LNCAP (cell line): ENCODE measurements around the gene SPATA21.

ENCODE experiments used
- CTCF ChIP-seq: fragments of 450-650 bp; IDR thresholded peaks from 2 replicates; pipeline ENCODE4 v1.5.1; 2017; ENCODE audit warnings: mild to moderate bottlenecking

The SPATA21 gene

DNA sequence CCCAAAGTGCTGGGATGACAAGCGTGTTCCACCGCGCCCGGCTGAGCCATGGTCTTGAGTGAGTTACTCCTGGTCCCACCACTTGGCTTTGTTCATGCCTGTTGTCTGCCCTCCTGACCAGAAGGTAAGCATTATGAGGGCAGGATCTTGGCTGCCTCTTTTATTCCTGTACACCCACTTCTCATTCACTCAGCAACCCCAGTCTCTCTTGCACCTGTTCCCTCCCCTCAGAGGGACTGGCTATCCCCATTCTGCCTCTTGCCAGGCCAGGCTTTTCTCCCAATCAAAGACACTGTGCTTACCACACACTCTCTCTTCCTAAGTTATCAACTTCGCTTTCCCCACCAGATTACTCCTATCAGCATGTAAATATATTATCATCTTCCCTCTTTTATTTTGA lies 26.4 kb downstream of the SPATA21 start:
- no peak for TF ChIP-seq CTCF

DNA sequence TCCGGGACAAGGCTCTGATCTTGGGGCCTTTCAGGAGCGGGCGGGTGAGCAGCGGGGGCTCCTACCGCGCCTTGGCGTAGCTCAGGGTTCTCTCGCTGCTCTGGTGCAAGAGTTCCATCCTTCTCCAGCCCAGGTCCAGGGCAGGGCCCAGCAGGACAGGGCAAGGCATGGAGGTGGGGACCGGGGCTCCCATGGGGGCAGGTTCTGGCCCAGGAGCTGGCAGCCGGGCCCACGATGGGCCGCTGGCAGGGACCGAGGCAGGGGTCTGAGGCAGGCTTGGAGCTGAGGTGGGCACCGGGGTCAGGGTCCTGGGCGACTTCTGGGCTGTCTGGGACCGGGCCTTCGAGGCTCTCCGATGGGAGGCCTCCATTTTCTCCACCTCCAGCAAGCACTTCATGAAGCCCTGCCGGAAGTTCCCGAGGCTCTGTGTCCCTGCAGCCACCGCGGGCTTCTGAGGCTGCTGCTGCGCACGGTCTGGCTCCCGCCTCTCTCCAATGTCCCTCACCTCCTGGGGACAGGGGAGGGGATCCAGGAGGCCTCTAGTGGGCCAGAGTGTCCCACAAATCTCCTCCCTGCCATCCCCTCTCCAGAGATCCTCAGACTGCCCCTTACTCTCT lies 27.6 kb downstream of the SPATA21 start:
- TF ChIP-seq CTCF = no peak

GRCh38 chr1:16406868-16407267 lies 30.4 kb downstream of the SPATA21 start:
- no peak for TF ChIP-seq CTCF

GRCh38 chr1:16405441-16405840 lies 31.8 kb downstream of the SPATA21 start:
- TF ChIP-seq CTCF = no peak

DNA sequence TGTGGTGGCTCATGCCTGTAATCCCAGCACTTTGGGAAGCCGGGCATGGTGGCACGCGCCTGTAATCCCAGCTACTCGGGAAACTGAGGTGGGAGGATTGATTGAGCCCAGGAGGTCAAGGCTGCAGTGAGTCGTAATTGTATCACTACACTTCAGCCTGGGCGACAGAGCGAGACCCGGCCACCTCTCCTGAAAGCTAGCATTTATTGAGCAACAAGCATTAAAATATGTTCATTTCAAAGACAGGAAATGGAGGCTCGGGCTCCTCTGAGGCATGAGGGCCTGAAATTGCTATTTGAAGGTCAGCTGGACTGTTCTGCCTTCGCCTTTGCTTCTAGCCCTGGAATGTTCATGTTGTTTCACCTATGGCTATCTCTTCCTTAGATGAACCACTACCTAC lies 34.5 kb downstream of the SPATA21 start:
- no peak for TF ChIP-seq CTCF

GRCh38 chr1:16398371-16398953 lies 38.8 kb downstream of the SPATA21 start:
- no peak for TF ChIP-seq CTCF

DNA sequence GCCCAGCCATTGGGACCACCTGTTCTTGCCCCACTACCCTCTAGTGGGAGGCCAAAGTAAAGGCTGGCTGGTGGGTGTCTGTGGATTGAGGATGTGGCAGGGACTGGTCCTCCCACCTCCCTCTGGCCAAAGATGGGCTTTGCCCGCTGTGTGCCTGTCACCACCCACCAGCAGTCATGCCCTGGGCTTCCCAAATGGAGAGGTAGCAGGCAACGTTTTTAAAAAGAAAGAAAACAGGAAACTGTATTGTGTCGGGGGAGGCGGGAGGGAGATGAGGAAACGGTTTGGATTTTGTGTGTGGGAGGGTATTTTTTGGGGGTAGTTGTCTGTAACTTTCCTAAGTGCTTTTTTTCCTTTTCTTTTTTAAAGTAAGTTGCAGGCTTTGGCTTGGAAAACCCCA lies 40.1 kb downstream of the SPATA21 start:
- no peak for TF ChIP-seq CTCF

DNA sequence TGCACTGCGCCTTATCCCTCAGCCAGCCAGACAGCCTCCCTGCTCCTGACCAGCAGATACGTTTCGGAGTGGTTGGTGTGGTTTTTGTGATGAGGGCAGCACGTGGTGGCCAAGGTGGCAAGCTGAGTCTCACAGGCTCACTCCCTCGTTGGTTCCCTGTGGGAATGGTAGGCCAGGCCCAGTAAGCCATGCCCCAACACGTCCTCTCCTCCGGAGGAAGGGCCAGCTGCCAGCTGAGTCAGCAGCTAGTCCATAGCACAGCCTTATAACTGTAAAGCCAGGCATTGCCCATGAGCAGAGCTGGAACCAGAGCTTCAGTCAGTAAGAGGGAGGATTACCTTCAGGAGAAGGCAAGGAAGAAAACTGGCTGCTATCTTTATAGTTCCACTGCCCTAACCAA lies 40.6 kb downstream of the SPATA21 start:
- TF ChIP-seq CTCF = no peak
